Astrocyte (in vitro differentiated cells and primary cell): ENCODE results near the gene FGF12.
A peak's percentile ranks its signal among the peaks of the same experiment; 100 is the strongest.

Experiments used
- CTCF ChIP-seq: IDR thresholded peaks from 2 replicates; pipeline ENCODE4 v1.5.1; 2011; ENCODE audit warnings: low read depth, mild to moderate bottlenecking, inconsistent platforms, low read length, moderate library complexity; ENCODE audit not compliant: insufficient read depth
- EZH2 ChIP-seq: IDR thresholded peaks from 2 replicates; pipeline ENCODE4 v1.6.1; 2012; ENCODE audit warnings: mild to moderate bottlenecking, low read length, inconsistent platforms; ENCODE audit not compliant: insufficient read depth

- TF ChIP-seq CTCF (peak; percentile 99), EZH2 (no peak)
Measured at GRCh38 chr3:192444096-192444790, 283.1 kb downstream of the FGF12 start.
